T follicular helper cell (primary cell): ENCODE measurements around the gene ST6GAL1.
"Not testable (repeated sequence)": the region's sequence is repeated elsewhere in the genome, so short reads cannot be mapped to it uniquely, and the experiment has no call there.

Experiments
- DNase-seq: peaks from one replicate; pipeline ENCODE4 v3.0.0-alpha.2; 2020; ENCODE audit warnings: low read depth

Gene ST6GAL1

DNA sequence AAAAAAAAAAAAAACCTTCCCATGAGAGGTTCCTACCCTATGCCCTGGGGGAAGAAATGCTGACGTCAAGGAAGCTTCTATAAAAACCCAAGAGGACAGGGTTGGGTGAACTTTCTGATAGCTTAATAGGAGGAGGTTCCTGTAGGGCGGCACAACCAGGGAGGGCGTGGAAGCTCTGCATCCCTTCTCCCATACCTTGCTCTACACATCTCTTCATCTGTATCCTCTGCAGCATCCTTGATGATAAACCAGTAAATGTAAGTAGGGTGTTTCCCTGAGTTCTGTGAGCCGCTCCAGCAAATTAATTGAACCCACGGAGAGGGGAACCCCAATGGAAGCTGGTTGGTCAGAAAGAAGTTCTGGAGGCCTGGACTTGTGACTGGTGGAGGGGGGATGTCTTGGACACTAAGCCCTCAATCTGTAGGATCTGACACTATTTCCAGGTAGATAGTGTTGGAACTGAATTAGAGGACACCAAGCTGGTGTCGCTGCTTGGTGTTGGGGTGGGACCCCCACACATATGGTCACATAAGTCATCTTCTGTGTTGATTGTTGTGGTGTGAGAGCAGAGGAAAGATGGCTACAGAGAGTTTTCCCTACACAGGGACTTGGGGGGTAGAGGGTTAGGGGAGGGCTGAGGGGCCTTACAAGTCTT, 91.5 kb downstream of the ST6GAL1 start:
- DNase-seq: no peak

DNA sequence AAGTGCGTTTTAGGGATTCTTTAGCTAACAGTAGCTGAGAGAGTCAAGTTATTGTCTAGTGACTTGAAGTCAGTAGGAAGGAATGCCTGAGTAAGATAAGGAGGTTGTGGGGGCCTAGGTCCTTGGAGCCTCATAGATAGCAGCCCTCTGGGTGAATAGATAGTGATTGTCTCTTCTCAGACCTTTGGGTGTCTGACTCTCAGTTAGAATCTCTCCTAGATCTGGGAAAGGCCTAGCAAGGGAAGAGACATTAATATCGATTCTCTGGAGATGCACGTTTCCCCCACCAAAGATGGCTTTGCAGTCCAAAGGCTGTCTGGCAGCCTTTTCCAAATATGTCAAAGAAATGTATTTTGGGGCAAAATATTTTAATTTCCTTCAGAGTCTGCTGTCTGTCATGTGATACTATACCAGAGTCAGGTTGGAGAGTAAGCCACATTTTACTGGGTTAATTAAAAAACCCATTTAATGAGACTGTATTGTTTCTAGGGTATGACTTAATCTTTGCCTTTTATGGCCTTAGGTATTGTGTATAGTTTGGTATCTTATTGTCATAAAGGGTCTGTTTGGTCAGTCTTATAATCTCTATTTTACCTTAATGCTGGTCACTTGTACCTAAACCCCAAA, 92.2 kb downstream of the ST6GAL1 start:
- no peak for DNase-seq

DNA sequence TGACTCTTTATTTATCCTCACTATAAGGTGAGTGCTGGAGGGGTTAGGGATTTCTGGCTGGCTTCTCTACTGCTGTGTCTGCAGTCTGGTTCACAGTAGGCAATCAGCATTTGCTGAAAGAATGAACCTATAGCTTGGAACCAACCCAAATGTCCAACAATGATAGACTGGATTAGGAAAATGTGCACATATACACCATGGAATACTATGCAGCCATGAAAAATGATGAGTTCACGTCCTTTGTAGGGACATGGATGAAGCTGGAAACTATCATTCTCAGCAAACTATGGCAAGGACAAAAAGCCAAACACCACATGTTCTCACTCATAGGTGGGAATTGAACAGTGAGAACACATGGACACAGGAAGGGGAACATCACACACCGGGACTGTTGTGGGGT, 93.0 kb downstream of the ST6GAL1 start:
- not testable (repeated sequence) for DNase-seq

DNA sequence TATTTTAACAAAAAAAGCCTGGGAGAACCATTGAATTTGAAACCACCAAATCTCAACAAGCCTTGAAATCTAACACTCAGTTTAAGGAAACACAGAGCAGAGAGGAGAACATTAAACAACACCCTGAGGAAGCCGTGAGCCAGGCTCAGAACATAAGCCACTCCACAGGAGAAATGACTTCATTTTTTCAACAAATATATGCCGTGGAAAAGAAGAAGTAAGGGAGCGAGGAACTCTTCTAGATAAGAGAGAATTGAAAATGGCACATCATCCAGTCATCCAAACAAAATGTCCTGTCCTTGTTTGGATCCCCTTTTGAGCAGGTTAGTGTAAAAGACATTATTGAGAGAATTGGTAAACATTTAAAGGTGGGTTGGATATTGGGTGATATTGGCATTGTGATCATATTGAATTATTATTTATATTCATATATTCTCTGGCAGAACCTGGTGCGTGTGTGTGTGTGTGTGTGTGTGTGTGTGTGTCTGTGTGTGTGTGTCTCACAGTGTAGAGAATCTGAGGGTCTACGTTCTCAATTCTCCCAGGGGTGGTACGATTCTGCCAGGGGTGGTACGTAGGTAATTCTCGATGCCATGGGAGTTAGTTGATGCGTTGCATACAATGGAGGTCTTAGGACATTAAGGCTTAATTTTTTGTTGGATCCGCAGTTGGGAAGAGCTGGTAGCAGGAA, 94.4 kb downstream of the ST6GAL1 start:
- DNase-seq: no peak

DNA sequence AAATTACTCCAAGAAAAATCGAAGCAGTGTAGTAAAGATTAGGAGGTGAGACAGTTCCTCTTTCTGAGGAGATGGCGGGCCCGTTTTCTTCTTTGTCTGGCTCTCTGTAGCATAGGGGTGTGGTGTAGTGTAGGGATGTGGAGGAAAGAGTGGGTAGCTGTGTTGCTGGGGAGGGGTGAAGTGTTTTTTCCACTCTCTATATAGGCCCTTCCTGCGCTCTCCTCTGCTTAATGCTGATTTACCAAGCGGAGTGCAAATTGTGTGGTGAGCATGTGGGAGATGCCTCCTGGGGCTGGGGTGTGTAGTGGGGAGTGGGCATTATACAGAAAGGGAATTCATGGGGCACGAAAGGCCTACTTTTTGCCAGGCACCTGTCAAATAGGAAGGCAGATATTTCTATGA, 94.9 kb downstream of the ST6GAL1 start:
- DNase-seq: no peak

DNA sequence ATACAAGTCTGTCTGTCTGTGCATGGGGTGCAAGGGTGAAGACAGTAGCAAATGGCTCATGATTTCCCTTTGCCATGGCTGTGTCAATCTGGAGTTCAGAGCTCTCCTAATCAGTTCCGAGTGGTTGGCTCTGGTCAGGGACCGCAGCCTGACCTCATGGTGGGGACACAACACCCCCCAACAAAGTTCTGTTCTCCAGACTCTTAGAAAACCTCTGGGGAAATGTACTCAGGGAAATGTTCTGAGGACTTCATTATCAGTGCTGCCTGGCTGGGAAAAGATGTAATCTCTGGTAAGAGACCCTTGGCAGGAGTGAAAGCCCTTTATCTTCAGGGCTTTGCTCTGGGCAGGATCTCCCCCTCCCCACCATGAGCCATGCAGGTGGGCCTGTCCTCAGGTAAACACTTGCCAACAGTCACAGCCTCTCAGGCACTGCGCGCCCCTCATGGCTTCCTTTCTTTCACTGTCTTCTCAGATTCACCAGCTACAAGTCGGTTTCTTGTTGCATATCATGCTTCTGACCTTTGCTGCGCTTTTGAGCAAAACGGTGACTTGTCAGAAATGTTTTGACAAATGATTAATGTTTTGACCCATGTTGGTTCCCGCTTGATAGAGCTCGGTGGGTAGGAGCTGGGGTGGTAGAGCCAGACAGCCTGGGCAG, 95.5 kb downstream of the ST6GAL1 start:
- no peak for DNase-seq

DNA sequence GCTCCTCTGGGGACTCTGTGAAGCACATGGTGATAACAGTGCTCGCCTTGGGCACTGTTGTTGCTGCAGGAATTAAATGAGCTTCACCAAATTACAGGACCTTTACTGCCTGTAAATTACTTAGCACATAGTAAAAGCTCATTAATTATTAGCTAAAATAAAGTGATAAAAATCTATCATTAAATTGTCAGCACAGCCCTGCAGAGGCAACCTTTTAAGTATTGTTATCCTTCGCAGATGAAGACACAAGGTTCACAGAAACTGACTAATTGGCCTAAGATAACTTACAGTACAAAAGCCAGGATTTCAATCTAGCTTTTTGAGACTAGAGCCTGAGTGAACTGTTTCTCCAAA, 96.0 kb downstream of the ST6GAL1 start:
- DNase-seq: no peak

DNA sequence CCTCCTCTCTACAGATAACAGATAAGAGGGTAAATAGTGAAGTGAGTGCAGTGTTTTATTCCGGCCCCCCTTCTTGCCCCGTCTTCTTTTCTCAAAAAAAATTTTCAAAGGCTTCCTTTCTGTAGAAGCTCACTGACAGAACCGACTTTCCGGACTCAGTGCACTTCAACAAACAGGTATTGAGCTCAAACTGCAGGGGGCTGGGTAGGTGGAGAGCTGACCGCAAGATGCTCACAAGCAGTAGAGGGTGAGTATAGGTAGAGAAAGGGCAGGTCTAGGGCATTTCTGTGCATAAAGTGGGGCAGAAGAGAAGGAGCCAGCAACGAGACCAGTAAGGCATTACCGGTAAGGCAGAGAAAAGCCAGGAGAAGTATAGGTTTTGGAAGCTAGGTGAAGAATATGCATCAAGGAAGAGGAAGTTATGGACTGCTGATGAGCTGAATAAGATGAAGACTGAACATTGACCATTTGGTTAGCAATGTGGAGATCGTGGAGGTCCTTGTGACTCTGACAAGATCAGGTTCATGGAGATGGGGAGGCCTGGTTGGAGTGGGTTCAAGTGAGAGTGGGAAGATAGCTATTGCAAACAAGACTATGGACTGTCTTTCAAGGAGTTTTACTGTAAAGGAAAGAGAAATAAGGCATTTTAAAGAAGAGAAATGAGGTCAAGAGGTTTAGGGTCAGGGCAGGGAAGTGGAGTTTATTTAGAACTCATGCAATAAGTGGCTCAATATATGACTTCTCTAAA, 97.4 kb downstream of the ST6GAL1 start:
- DNase-seq: peak; percentile 68

DNA sequence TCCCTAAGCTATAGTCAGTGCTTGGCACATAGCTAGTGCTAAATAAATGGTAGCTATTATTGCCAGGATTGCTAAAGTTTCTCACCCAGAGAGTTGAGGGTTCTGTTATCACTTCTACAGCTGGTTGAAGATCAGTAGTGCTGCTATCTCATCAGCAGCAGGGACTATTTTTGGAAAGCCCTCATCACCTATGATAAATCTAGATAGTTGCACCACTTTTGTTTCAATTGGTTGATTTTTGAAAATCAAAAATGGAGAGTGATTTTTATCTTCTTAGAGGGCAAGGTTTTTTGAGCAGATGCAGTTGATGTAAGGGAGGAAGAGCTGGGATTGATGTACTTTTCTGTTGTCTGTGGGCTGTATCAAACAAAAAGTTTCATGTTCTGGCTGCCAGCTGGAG, 101.6 kb downstream of the ST6GAL1 start:
- DNase-seq: no peak

DNA sequence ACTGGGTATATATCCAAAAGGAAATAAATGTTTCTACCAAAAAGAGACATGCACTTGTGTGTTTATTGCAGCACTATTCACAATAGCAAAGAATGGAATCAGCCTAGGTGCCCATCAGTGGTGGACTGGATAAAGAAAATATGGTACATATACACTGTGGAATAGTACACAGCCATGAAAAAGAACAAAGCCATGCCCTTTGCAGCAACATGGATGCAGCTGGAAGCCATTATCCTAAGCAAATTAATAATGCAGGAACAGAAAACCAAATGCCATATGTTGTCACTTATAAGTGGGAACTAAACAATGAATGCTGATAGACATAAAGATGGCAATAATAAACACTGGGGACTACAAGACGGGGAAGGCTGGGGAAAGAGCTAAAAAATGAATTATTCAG, 106.1 kb downstream of the ST6GAL1 start:
- no peak for DNase-seq

DNA sequence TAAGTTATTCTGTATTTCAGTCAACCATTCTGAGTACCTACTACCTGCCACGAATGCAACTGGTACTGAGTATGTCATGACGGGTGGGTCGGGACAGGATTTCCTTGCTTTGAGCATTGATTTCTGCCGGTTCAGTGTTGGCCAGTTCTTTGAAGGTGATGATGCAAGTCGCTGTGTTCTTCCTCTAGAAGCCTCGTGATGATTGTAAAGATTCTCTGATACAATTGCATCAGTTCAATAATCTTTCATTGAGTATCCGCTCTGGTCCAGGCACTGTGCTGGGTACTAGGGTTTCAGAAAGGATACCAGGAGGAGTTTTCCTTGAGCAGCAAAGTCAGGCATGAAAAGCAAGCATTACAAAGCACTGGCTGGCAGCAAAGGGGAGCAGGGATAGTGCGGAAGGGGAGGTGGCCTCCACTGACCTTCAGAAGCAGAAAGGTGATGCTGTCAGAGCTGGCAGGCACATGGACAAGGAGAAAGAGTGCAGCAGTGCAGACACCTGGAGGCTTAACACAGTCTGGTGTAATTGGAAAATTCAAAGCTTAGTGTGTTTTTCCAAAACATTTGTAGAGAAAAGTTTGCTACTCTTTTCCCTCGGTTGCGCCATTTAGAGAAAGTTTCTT, 108.9 kb downstream of the ST6GAL1 start:
- no peak for DNase-seq

DNA sequence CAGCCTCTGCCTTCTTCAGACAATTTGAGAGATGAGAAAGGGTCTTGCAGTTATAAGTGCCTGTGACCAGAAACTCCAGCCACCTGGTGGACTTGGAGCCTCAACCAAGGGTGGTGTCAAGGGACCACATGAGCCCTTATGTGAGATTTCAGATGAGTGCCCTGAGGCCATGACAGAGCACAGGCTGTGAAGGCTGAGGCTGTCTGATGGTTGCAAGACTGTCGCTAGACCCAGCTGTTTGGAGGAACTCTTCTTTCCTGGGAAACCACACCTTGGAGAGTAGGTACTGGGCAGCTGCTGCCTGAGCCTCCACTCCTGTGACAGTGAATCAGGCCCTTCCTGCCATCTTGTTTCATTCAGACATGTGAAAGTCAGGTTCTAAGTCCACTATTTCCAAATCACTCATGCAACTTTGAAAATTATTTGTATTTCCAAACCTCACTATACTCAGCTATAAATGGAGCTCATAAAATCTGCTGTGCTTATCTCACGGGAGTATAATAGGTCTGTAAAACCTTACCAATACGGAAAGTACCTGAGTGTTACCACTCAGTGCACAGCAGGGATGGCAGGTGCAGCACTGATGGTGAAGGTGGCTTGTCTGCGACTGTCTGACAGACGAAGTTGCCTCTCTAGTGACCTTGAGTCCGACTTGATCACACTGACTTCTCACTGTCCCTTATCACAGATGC, 109.5 kb downstream of the ST6GAL1 start:
- DNase-seq: no peak

DNA sequence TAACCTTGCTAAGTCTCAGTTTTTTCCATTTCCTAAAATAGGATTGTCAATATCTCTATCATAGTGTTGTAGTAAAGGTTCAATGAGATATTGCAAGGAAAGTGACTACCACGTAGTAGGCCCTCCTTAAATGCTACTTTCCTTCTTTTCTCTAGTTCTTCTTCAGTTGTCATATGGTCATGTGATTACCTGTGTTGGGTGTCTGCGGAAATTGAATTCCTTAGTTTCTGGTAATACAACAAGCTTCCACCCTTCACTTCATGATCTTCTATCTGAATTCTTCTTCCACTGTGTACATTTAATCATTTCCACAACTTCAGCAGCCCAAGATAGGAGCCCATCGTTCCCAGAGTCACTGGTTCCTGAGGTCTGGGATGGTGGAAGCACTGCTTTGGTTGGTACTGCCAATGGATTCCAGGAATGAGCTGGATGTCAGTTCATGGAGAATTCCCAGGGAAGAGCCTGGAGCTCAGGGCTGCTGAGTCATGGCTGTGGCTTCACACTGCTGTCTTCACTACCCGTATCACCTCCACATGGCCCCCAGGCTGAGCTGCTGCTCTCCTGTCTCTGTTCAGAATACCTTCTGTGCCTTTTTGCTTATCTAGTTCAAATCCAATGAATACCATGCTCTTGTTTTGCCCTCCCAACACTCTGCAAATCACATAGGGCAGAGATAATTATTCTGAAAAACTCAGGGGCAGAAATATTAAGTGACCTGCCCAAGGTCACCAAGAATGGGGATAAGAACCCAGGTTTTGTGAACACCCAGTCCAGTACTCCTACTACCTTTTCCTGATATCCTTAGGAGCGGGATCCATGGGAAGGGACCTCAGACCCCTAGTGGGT, 110.4 kb downstream of the ST6GAL1 start:
- DNase-seq: no peak

DNA sequence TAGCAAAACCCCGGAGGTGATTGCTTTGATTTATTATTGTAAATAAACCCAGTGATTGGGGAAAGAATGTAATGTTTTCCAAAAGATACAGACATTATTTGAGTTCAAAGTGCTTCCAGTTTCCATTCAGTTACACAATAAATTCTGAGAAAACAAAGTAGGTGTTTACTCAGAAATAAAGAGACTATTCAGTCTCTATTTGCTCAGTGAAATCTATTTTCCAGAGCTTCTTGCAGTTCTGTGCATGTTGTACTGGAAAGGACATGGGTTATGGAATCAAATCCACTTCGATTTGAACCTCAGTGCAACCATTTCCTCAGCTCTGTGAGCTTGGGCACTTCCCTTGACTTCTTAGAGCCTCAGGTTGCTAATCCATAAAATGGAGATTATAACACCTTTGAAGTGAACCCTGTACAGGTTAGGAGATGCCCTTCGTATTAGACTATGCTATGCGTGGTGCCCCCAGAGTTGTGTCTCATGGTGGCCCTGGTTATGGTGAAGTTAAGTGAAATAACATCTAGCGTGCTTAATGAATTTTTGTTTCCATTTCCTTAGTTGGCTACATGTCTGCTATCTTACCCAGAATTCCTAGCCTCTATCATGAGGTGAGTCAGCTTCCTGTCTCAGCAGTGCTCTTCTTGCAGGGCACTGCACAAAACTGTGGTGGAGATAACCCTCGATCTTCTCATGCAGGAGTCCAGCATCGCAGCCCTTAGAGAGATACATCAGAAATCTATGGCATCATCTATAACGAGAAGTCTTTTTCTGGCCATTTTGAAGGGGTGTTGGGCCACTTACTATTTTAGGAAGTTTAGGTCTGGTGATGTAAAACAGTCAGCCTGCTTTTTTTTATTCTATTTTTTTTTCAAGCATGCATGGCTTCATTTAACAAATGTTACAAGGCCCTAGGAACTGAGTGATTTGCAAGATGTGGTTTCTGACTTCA, 111.3 kb downstream of the ST6GAL1 start:
- DNase-seq: peak; percentile 48

DNA sequence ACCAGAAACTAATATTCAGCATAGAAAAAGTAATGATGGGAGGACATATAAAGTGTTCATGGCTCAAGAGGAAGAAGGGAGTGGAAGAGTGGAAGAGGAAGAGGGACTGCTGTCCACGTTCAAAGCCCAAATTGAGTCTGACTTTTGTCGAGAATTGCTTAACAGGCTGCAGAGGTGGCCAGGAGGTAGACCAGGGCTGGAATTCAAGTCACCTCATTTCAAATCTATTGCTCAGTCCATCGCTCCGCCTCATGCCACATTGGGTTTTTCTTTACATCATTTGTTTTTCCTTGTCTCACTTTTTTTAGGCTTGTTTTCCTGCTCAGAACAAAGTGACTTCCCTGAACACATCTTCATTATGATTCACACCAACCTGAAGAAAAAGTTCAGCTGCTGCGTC, 112.0 kb downstream of the ST6GAL1 start:
- no peak for DNase-seq

DNA sequence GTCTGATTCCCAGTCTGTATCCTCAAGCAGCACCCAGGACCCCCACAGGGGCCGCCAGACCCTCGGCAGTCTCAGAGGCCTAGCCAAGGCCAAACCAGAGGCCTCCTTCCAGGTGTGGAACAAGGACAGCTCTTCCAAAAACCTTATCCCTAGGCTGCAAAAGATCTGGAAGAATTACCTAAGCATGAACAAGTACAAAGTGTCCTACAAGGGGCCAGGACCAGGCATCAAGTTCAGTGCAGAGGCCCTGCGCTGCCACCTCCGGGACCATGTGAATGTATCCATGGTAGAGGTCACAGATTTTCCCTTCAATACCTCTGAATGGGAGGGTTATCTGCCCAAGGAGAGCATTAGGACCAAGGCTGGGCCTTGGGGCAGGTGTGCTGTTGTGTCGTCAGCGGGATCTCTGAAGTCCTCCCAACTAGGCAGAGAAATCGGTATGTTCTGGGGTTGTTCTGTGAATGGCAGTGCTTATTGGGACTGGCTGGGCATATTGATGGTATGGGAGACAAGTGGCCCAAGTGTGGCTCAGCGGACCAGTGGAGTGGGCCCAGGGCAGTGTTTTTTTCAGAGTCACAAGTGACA, 112.6 kb downstream of the ST6GAL1 start:
- DNase-seq: no peak

DNA sequence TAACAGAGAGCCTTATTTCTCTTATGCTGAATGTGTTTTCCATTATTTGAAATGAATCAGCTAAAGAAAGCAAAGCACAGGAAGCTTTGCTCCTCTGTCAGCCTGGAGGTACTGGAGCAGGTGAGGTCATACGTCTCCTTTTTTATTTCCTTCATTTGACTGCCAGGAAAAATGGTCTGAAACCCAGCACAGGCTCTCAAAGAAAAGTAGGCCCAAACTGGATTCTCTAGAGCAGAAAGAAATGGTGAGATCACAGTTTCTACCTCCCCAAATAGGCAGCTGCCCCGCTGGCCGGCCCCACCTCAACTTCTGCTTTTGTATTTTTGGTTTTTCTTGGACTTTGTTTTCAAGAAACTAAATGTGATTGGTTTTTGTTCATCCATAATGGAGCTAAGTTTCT, 113.9 kb downstream of the ST6GAL1 start:
- DNase-seq: no peak

DNA sequence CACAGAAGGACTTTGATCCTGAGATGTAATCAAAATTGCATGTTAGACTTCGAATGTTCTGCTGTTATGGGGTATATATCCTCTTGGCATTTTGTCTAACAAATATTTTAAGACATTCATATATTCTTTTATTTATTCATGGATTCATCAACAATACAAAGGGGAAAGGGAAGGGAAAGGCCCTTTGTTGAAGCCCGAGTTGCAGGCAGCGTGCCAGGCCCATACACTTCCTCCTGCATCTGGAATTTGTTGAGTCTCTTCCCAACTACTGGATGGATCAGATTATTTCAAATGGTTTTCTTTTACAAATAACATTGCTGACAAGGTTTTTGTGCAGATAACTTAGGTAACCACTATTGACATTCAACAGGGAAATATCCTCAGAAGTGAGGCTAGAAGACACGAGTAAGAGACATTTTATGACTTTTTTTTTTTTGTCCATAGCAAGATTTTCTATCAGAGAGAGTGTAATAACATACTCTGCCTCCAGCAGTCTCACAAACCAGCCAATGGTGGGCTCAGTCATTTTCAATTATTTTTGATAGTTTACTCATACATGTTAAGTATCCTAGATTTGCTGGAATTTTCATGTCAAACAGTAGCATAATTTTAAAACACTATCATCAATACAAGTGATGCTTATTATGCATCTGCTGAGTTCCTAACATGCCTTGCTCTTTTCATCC, 114.7 kb downstream of the ST6GAL1 start:
- DNase-seq: no peak
